H9 (cell line): ENCODE results near the gene UPK1A. TPM values are rescaled to one million over a fixed set of nuclear protein-coding genes. Genes with fewer than 3 reads are reported as not detected.

ENCODE experiments used
- DNase-seq: peaks from one replicate; pipeline ENCODE4 v3.0.0-alpha.2; 2017
- H2AFZ ChIP-seq: one replicate; pipeline ENCODE4 v1.6.1; 2013; ENCODE audit warnings: mild to moderate bottlenecking, low read length, control low read depth, moderate library complexity
- H2AK5ac ChIP-seq: 2 replicates; pipeline ENCODE4 v1.6.1; 2013; ENCODE audit warnings: low read length, control low read depth, mixed read lengths; ENCODE audit not compliant: insufficient read length
- H2BK120ac ChIP-seq: one replicate; pipeline ENCODE4 v1.6.1; 2013; ENCODE audit warnings: low read depth, mild to moderate bottlenecking, low read length, control low read depth, inconsistent platforms; ENCODE audit not compliant: poor library complexity, severe bottlenecking
- H2BK12ac ChIP-seq: 2 replicates; pipeline ENCODE4 v1.6.1; 2013; ENCODE audit warnings: low read length, control low read depth, mixed read lengths, low read depth; ENCODE audit not compliant: insufficient read length
- H2BK15ac ChIP-seq: 2 replicates; pipeline ENCODE4 v1.6.1; 2013; ENCODE audit warnings: low read depth, low read length, control low read depth
- H2BK20ac ChIP-seq: one replicate; pipeline ENCODE4 v1.6.1; 2013; ENCODE audit warnings: low read depth, mild to moderate bottlenecking, low read length, control low read depth, inconsistent platforms; ENCODE audit not compliant: poor library complexity, severe bottlenecking
- H2BK5ac ChIP-seq: 2 replicates; pipeline ENCODE4 v1.6.1; 2013; ENCODE audit warnings: low read length, control low read depth, mixed read lengths; ENCODE audit not compliant: insufficient read length
- H3K14ac ChIP-seq: 2 replicates; pipeline ENCODE4 v1.6.1; 2013; ENCODE audit warnings: low read length, control low read depth; ENCODE audit not compliant: insufficient read depth
- H3K18ac ChIP-seq: 2 replicates; pipeline ENCODE4 v1.6.1; 2013; ENCODE audit warnings: low read depth, mild to moderate bottlenecking, mixed read lengths, low read length, control low read depth; ENCODE audit not compliant: insufficient read length
- H3K23ac ChIP-seq: 2 replicates; pipeline ENCODE4 v1.6.1; 2013; ENCODE audit warnings: low read length, control low read depth, mixed read lengths, low read depth; ENCODE audit not compliant: insufficient read length
- H3K23me2 ChIP-seq: 2 replicates; pipeline ENCODE4 v1.6.1; 2013; ENCODE audit warnings: low read depth, mild to moderate bottlenecking, mixed read lengths, low read length, control low read depth; ENCODE audit not compliant: insufficient read length, poor library complexity, severe bottlenecking
- H3K27ac ChIP-seq: 2 replicates; pipeline ENCODE4 v1.5.1; 2013; ENCODE audit warnings: low read length, control low read depth, mixed read lengths, low read depth; ENCODE audit not compliant: insufficient read length
- H3K27me3 ChIP-seq: 2 replicates; pipeline ENCODE4 v1.6.1; 2013; ENCODE audit warnings: low read length, control low read depth, inconsistent platforms; ENCODE audit not compliant: insufficient read depth
- H3K4ac ChIP-seq: 2 replicates; pipeline ENCODE4 v1.6.1; 2013; ENCODE audit warnings: low read depth, mild to moderate bottlenecking, control low read depth, inconsistent platforms, low read length, moderate library complexity
- H3K4me1 ChIP-seq: 2 replicates; pipeline ENCODE4 v1.6.1; 2013; ENCODE audit warnings: low read length, control low read depth, inconsistent platforms; ENCODE audit not compliant: insufficient read depth
- H3K4me2 ChIP-seq: 2 replicates; pipeline ENCODE4 v1.6.1; 2013; ENCODE audit warnings: low read length, control low read depth, mixed read lengths; ENCODE audit not compliant: insufficient read length, insufficient read depth
- H3K56ac ChIP-seq: 2 replicates; pipeline ENCODE4 v1.6.1; 2013; ENCODE audit warnings: low read depth, mild to moderate bottlenecking, mixed read lengths, low read length, control low read depth; ENCODE audit not compliant: insufficient read length
- H3K79me1 ChIP-seq: 2 replicates; pipeline ENCODE4 v1.6.1; 2013; ENCODE audit warnings: low read depth, mild to moderate bottlenecking, moderate library complexity, low read length, control low read depth, inconsistent platforms; ENCODE audit not compliant: insufficient read depth, poor library complexity, severe bottlenecking
- H3K79me2 ChIP-seq: 2 replicates; pipeline ENCODE4 v1.6.1; 2013; ENCODE audit warnings: low read length, control low read depth, inconsistent platforms; ENCODE audit not compliant: insufficient read depth
- H3K9ac ChIP-seq: 2 replicates; pipeline ENCODE4 v1.6.1; 2013; ENCODE audit warnings: low read length, control low read depth, mixed read lengths; ENCODE audit not compliant: insufficient read length; ENCODE audit errors: extremely low read depth
- H3K9me3 ChIP-seq: one replicate; pipeline ENCODE4 v1.6.1; 2013; ENCODE audit warnings: low read depth, low read length, inconsistent platforms; ENCODE audit not compliant: control insufficient read depth
- H3T11ph ChIP-seq: one replicate; pipeline ENCODE4 v1.6.1; 2013; ENCODE audit warnings: mild to moderate bottlenecking, low read length, control low read depth, inconsistent platforms
- H4K20me1 ChIP-seq: one replicate; pipeline ENCODE4 v1.6.1; 2013; ENCODE audit not compliant: control insufficient read depth, insufficient read length, insufficient read depth
- H4K5ac ChIP-seq: 2 replicates; pipeline ENCODE4 v1.6.1; 2013; ENCODE audit warnings: low read depth, mild to moderate bottlenecking, mixed read lengths, low read length, control low read depth; ENCODE audit not compliant: insufficient read length
- H4K8ac ChIP-seq: replicated peaks from 2 replicates; pipeline ENCODE4 v1.6.1; 2013; ENCODE audit warnings: low read length, control low read depth, mixed read lengths, low read depth; ENCODE audit not compliant: insufficient read length
- H4K91ac ChIP-seq: 2 replicates; pipeline ENCODE4 v1.6.1; 2013; ENCODE audit warnings: low read depth, mild to moderate bottlenecking, moderate library complexity, mixed read lengths, low read length, control low read depth; ENCODE audit not compliant: insufficient read length
- H3K27ac Mint-ChIP-seq, 3 experiments: 2 replicates in 2 of 3; 3 replicates in 1 of 3; pipeline ENCODE4 v1.8.0; 2020 to 2021; ENCODE audit warnings: mixed read lengths in 3 of 3, mild to moderate bottlenecking in 1 of 3, moderate library complexity in 1 of 3
- H3K27me3 Mint-ChIP-seq: 2 replicates; pipeline ENCODE4 v1.8.0; 2021; ENCODE audit warnings: low read depth, mild to moderate bottlenecking, moderate library complexity, mixed read lengths
- H3K36me3 Mint-ChIP-seq, 3 experiments: 2 replicates in 2 of 3; 3 replicates in 1 of 3; pipeline ENCODE4 v1.8.0; 2020 to 2021; ENCODE audit warnings: low read depth in 3 of 3, mixed read lengths in 3 of 3; ENCODE audit not compliant: insufficient read depth in 1 of 3
- H3K4me1 Mint-ChIP-seq, 2 experiments: 2 replicates each; pipeline ENCODE4 v1.8.0; 2020; ENCODE audit warnings: mixed read lengths in 2 of 2
- H3K4me3 Mint-ChIP-seq, 2 experiments: 2 replicates in 1 of 2; 3 replicates in 1 of 2; pipeline ENCODE4 v1.8.0; 2020 to 2021; ENCODE audit warnings: mild to moderate bottlenecking in 2 of 2, mixed read lengths in 2 of 2, moderate library complexity in 1 of 2
- H3K9me3 Mint-ChIP-seq, 2 experiments: 2 replicates in 1 of 2; 3 replicates in 1 of 2; pipeline ENCODE4 v1.8.0; 2020; ENCODE audit warnings: mild to moderate bottlenecking in 2 of 2, mixed read lengths in 2 of 2, moderate library complexity in 1 of 2
- WGBS: extraction: QIAGEN DNeasy Blood & Tissue Kit; methylation state at CpG from one replicate; pipeline ENCODE4 v1.1.7; 2013; ENCODE audit warnings: missing lambda C conversion rate, low lambda C conversion rate, mixed read lengths; ENCODE audit not compliant: insufficient read length; ENCODE audit errors: extremely low coverage; 5-methylcytosine and 5-hydroxymethylcytosine counted together
- total RNA-seq: library from RNA; stranded (reverse); gene quantifications from 2 replicates; pipeline ENCODE4 v1.2.1, GENCODE V29; 2021
- TF ChIP-seq, protein P1 (sequence below): fragments of 200-600 bp; sonication (generic); conservative IDR thresholded peaks from 3 replicates; pipeline ENCODE4 v1.8.0; 2021; ENCODE audit warnings: antibody characterized with exemption, mild to moderate bottlenecking

Gene UPK1A
- total RNA-seq, 1 experiment from 2014 or later, result 4.3 TPM

DNA sequence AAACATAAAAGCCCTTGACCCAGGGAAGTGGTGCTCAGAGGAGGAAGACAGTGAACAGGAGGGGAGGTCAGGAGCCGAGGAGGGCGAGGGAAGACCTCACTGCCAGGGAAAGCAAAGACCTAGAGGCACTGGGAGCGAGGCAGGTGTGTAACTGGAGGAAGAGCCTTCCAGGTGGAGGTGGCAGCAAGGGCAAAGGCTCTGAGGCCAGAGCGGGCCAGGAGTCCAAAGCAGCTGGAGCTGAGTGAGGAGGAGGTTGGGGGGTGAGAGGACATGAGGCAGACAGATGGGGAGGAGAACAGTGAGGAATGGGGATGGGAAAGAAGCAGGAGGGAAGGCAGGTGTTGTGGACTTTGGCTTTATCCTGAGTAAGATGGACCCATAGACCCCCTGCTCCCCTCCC, 3.7 kb downstream of the UPK1A start:
- no peak overlapping the region for H4K8ac ChIP-seq
- no peak overlapping the region for H2BK15ac ChIP-seq
- no peak overlapping the region for H3K4ac ChIP-seq
- H2BK120ac ChIP-seq, result no peak overlapping the region
- no peak for DNase-seq
- H2BK5ac ChIP-seq, result no peak overlapping the region
- no peak overlapping the region for H3T11ph ChIP-seq
- Mint-ChIP-seq H3K27me3 (peaks cover 25% of the 10 kb centered on the region), H3K9me3 (no peaks in the 10 kb centered on the region), H3K36me3 (no peaks in the 10 kb centered on the region; a peak in 3 of 7 replicates), H3K4me3 (no peak overlapping the region; a peak in 1 of 5 replicates), H3K27ac (no peak overlapping the region), H3K4me1 (peaks cover 4 to 6% of the 10 kb centered on the region in 2 experiments; a peak in 3 of 4 replicates)
- no peaks in the 10 kb centered on the region for H3K27me3 ChIP-seq
- no CpG with 5 or more reads among the region's 4 CpGs for WGBS
- no peaks in the 10 kb centered on the region for H4K20me1 ChIP-seq
- H3K23ac ChIP-seq, result no peak overlapping the region
- no peaks in the 10 kb centered on the region for H3K9me3 ChIP-seq
- no peak overlapping the region for H3K4me2 ChIP-seq
- no peak overlapping the region; the same call in 1 of the 2 replicates for H3K14ac ChIP-seq
- H4K5ac ChIP-seq, result no peak overlapping the region
- no peak overlapping the region for H2BK12ac ChIP-seq
- no peak overlapping the region for H3K18ac ChIP-seq
- H2AK5ac ChIP-seq, result no peak overlapping the region
- no peak overlapping the region for H2BK20ac ChIP-seq
- no peak overlapping the region for H3K27ac ChIP-seq
- no peak overlapping the region for H2AFZ ChIP-seq
- peaks cover 8% of the 10 kb centered on the region for H3K23me2 ChIP-seq
- H4K91ac ChIP-seq, result no peak overlapping the region
- no peaks in the 10 kb centered on the region for H3K79me2 ChIP-seq
- H3K4me1 ChIP-seq, result no peaks in the 10 kb centered on the region
- H3K56ac ChIP-seq, result no peak overlapping the region
- no peak overlapping the region for H3K9ac ChIP-seq
- TF ChIP-seq, protein P1, sequence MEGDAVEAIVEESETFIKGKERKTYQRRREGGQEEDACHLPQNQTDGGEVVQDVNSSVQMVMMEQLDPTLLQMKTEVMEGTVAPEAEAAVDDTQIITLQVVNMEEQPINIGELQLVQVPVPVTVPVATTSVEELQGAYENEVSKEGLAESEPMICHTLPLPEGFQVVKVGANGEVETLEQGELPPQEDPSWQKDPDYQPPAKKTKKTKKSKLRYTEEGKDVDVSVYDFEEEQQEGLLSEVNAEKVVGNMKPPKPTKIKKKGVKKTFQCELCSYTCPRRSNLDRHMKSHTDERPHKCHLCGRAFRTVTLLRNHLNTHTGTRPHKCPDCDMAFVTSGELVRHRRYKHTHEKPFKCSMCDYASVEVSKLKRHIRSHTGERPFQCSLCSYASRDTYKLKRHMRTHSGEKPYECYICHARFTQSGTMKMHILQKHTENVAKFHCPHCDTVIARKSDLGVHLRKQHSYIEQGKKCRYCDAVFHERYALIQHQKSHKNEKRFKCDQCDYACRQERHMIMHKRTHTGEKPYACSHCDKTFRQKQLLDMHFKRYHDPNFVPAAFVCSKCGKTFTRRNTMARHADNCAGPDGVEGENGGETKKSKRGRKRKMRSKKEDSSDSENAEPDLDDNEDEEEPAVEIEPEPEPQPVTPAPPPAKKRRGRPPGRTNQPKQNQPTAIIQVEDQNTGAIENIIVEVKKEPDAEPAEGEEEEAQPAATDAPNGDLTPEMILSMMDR, result no peak
- H3K79me1 ChIP-seq, result no peaks in the 10 kb centered on the region
